Esophagus (tissue), 2 donors: Measurements from ENCODE around the gene GTSE1. TPM values are rescaled to one million over a fixed set of nuclear protein-coding genes. Genes with fewer than 3 reads are reported as not detected.
"Not testable (repeated sequence)": the region's sequence is repeated elsewhere in the genome, so short reads cannot be mapped to it uniquely, and the experiment has no call there.

Source experiments
- H3K27ac ChIP-seq, 2 donors: one replicate each; pipeline ENCODE4 v1.5.1; 2013; ENCODE audit warnings: low read depth in 2 of 2, mild to moderate bottlenecking in 2 of 2, inconsistent platforms in 1 of 2, low read length in 1 of 2, moderate library complexity in 1 of 2
- H3K27me3 ChIP-seq, 2 donors: one replicate each; pipeline ENCODE4 v1.6.1; 2013; ENCODE audit warnings: low read length in 2 of 2, control low read depth in 1 of 2, mild to moderate bottlenecking in 1 of 2; ENCODE audit not compliant: insufficient read depth in 2 of 2, control insufficient read depth in 1 of 2
- H3K36me3 ChIP-seq, 2 donors: one replicate each; pipeline ENCODE4 v1.6.1; 2013; ENCODE audit warnings: low read length in 1 of 2; ENCODE audit not compliant: control insufficient read depth in 2 of 2, insufficient read depth in 2 of 2
- H3K4me1 ChIP-seq, 2 donors: one replicate each; pipeline ENCODE4 v1.6.1; 2013; ENCODE audit warnings: low read length in 1 of 2; ENCODE audit not compliant: control insufficient read depth in 2 of 2, insufficient read depth in 2 of 2
- H3K4me3 ChIP-seq, 2 donors: one replicate each; pipeline ENCODE4 v1.5.1; 2013; ENCODE audit warnings: low read length in 2 of 2, mild to moderate bottlenecking in 2 of 2, low read depth in 1 of 2, moderate library complexity in 1 of 2
- H3K9me3 ChIP-seq, 2 donors: one replicate each; pipeline ENCODE4 v1.6.1; 2013; ENCODE audit warnings: mild to moderate bottlenecking in 2 of 2, low read depth in 1 of 2, low read length in 1 of 2, moderate library complexity in 1 of 2; ENCODE audit not compliant: control insufficient read depth in 2 of 2, insufficient read depth in 1 of 2
- WGBS, 2 donors: extraction: QIAGEN DNeasy Blood & Tissue Kit; methylation state at CpG; one replicate each; pipeline ENCODE4 v1.1.7; 2013; 5-methylcytosine and 5-hydroxymethylcytosine counted together
- polyA plus RNA-seq, 2 donors: library from polyadenylated mRNA; stranded (reverse); fragments of 200-250 nt; gene quantifications; one replicate each; pipeline ENCODE4 v1.2.3, GENCODE V29; 2013
- donor health status: healthy with polysubstance abuse.
- donor health status: Bipolar disorder and iron deficiency.

Gene GTSE1
- polyA plus RNA-seq, 2 donors: 5.0 to 7.4 TPM

- H3K27ac ChIP-seq: no peak overlapping the region
- H3K9me3 ChIP-seq: no peaks in the 10 kb centered on the region
- no peak overlapping the region for H3K4me3 ChIP-seq
- WGBS, 2 donors: 82 to 89% methylated on average over 6 of the region's 6 CpGs
- H3K27me3 ChIP-seq: no peaks in the 10 kb centered on the region
- no peaks in the 10 kb centered on the region for H3K36me3 ChIP-seq
- peaks cover 2 to 8% of the 10 kb centered on the region in 2 donors for H3K4me1 ChIP-seq
Measured at GRCh38 chr22:46260038-46260437, 36.6 kb upstream of the GTSE1 start.

GRCh38 chr22:46262449-46263215, 34.0 kb upstream of the GTSE1 start:
- peaks cover 2 to 8% of the 10 kb centered on the region in 2 donors for H3K4me1 ChIP-seq
- 12 to 26% methylated on average over 46 to 109 of the region's 109 CpGs for WGBS, 2 donors
- H3K4me3 ChIP-seq: peak overlapping the region; percentile 33 to 48
- no peaks in the 10 kb centered on the region for H3K36me3 ChIP-seq
- no peaks in the 10 kb centered on the region for H3K27me3 ChIP-seq
- H3K9me3 ChIP-seq: no peaks in the 10 kb centered on the region
- no peak overlapping the region for H3K27ac ChIP-seq

GRCh38 chr22:46263216-46263590, 33.5 kb upstream of the GTSE1 start, which contains the start of gene PKDREJ:
TSS of gene PKDREJ (minus strand) at chr22:46263343. CDS start at chr22:46263322, 21 bp downstream.
- Histone ChIP-seq H3K36me3 (no peaks in the 10 kb centered on the region), H3K27me3 (no peaks in the 10 kb centered on the region), H3K4me1 (peaks cover 3 to 8% of the 10 kb centered on the region in 2 donors), H3K9me3 (no peaks in the 10 kb centered on the region), H3K4me3 (peak within 1 kb of the TSS; percentile 33 to 48), H3K27ac (no peak within 1 kb of the TSS)
- 41% methylated on average over 29 to 30 of the region's 30 CpGs for WGBS, 2 donors

GRCh38 chr22:46264520-46264919, 32.1 kb upstream of the GTSE1 start:
- not testable (repeated sequence) for H3K36me3 ChIP-seq, H3K4me3 ChIP-seq, H3K27me3 ChIP-seq, H3K9me3 ChIP-seq, H3K27ac ChIP-seq
- 81 to 99% methylated on average over 5 to 6 of the region's 6 CpGs for WGBS, 2 donors
- H3K4me1 ChIP-seq: peaks cover 5 to 11% of the 10 kb centered on the region in 2 donors

GRCh38 chr22:46265627-46266026, 31.0 kb upstream of the GTSE1 start:
- not testable (repeated sequence) for H3K27me3 ChIP-seq, H3K9me3 ChIP-seq, H3K27ac ChIP-seq, H3K36me3 ChIP-seq, H3K4me3 ChIP-seq
- peaks cover 5 to 11% of the 10 kb centered on the region in 2 donors for H3K4me1 ChIP-seq
- 76 to 90% methylated on average over 4 of the region's 4 CpGs for WGBS, 2 donors

GRCh38 chr22:46267431-46268279, 29.0 kb upstream of the GTSE1 start, which contains the start of gene TTC38:
TSS of gene TTC38 (plus strand) at chr22:46268008. CDS start at chr22:46268040, 32 bp downstream.
- peaks cover 5 to 6% of the 10 kb centered on the region in 2 donors for H3K4me1 ChIP-seq
- peak within 1 kb of the TSS; percentile 58 to 74 for H3K4me3 ChIP-seq

GRCh38 chr22:46269564-46269963, 27.1 kb upstream of the GTSE1 start:
- H3K36me3 ChIP-seq: peaks cover 0 to 16% of the 10 kb centered on the region in 2 donors
- no peaks in the 10 kb centered on the region for H3K27me3 ChIP-seq
- H3K4me3 ChIP-seq: no peak overlapping the region
- H3K9me3 ChIP-seq: no peaks in the 10 kb centered on the region
- 76 to 85% methylated on average over 11 of the region's 11 CpGs for WGBS, 2 donors
- H3K27ac ChIP-seq: no peak overlapping the region
- H3K4me1 ChIP-seq: peaks cover 3% of the 10 kb centered on the region in 2 donors

More at GRCh38 chr22:46267431-46268279, 29.0 kb upstream of the GTSE1 start, which contains the start of gene TTC38:
- H3K27ac ChIP-seq: peak within 1 kb of the TSS; percentile 75 to 78
- peaks cover 0 to 4% of the 10 kb centered on the region in 2 donors for H3K36me3 ChIP-seq
- no peaks in the 10 kb centered on the region for H3K27me3 ChIP-seq
- 1% methylated on average over 65 to 74 of the region's 74 CpGs for WGBS, 2 donors
- H3K9me3 ChIP-seq: no peaks in the 10 kb centered on the region

GRCh38 chr22:46272196-46272595, 24.5 kb upstream of the GTSE1 start:
- H3K4me3 ChIP-seq: no peak overlapping the region
- no peaks in the 10 kb centered on the region for H3K9me3 ChIP-seq
- H3K27ac ChIP-seq: no peak overlapping the region
- peaks cover 3% of the 10 kb centered on the region in 2 donors for H3K4me1 ChIP-seq
- H3K36me3 ChIP-seq: peaks cover 0 to 19% of the 10 kb centered on the region in 2 donors
- no peaks in the 10 kb centered on the region for H3K27me3 ChIP-seq
- 92 to 93% methylated on average over 8 of the region's 8 CpGs for WGBS, 2 donors

- Histone ChIP-seq H3K27me3 (no peaks in the 10 kb centered on the region), H3K4me3 (no peak overlapping the region), H3K27ac (no peak overlapping the region), H3K9me3 (no peaks in the 10 kb centered on the region), H3K36me3 (peaks cover 0 to 22% of the 10 kb centered on the region in 2 donors), H3K4me1 (peaks cover 3% of the 10 kb centered on the region in 2 donors)
- 94 to 97% methylated on average over 12 of the region's 12 CpGs for WGBS, 2 donors
Measured at GRCh38 chr22:46272762-46273431, 23.8 kb upstream of the GTSE1 start.
